Left kidney (tissue), 2 donors: ENCODE results near the gene CEMIP2. TPM values are rescaled to one million over a fixed set of nuclear protein-coding genes. Genes with fewer than 3 reads are reported as not detected.

Experiments
- DNase-seq: peaks from one replicate; pipeline ENCODE4 v3.0.0-alpha.2; 2013
- polyA plus RNA-seq: library from polyadenylated mRNA; unstranded; fragments of 120-200 nt; gene quantifications from one replicate; pipeline ENCODE4 v1.2.1, GENCODE V29; 2013; ENCODE audit not compliant: insufficient read length

Gene CEMIP2
- polyA plus RNA-seq, 1 donor: 34.3 TPM

- no peak for DNase-seq
These were observed 20.0 kb downstream of the CEMIP2 start for GRCh38 chr9:71748280-71748743.

DNA sequence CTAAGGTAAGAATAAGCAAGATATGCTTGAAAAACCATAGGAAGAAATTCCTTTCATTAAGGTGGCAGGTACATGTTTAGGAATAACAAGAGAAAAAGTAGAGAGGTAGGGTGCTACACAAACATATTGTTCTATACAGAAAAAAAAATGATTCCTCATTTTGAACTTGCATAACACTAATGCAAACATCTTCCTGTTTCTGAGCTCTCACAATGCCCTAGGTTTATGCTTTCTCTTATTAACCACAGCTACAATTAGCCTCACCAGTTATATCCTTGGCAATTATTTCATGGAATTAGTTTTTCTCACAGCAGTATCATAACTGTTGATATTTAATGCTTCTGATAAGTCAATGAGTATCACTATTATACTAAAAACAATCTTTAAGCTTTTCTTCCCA is 20.7 kb downstream of the CEMIP2 start:
- DNase-seq: no peak

GRCh38 chr9:71746758-71747125 is 21.6 kb downstream of the CEMIP2 start:
- no peak for DNase-seq

DNA sequence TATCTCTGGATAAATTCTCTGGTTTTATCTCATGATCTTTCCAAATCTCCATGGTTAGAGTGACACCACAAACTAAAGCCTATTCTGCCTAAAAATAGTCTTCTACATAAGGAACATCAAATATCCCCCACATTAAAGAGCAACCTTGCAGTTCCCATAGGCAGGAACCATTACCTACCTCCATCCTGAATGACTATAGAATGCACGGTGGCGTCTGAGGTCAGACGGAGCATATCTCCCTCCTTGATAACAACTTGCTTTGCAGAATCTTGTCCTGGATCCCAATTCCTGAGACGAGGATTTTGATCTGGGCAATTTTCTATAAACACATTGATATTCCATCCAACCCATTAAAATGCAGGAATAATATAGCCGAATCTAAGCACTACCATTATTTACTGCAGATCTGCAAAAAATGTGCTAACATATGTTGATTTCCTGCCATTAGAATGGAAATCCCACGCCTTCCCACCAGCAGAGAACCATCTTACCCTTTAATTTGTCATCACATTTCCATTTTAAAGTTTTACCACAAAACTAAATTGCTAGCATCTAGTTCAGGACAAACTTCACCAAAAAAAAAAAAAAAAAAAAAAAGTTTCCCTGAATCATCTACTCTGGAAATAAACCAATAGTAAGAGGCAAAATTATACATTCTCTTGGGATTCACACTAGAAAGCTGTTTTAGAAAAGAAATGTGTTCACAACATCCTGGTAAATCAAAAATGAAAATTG is 22.1 kb downstream of the CEMIP2 start:
- DNase-seq: no peak

- DNase-seq: no peak
These were observed 23.4 kb downstream of the CEMIP2 start for GRCh38 chr9:71744754-71745521.

GRCh38 chr9:71743882-71744281 is 24.4 kb downstream of the CEMIP2 start:
- DNase-seq: no peak

GRCh38 chr9:71743217-71743705 is 25.1 kb downstream of the CEMIP2 start:
- no peak for DNase-seq

GRCh38 chr9:71742703-71743102 is 25.6 kb downstream of the CEMIP2 start:
- no peak for DNase-seq

GRCh38 chr9:71741926-71742648 is 26.2 kb downstream of the CEMIP2 start:
- DNase-seq: no peak

GRCh38 chr9:71740199-71740598 is 28.1 kb downstream of the CEMIP2 start:
- DNase-seq: no peak

DNA sequence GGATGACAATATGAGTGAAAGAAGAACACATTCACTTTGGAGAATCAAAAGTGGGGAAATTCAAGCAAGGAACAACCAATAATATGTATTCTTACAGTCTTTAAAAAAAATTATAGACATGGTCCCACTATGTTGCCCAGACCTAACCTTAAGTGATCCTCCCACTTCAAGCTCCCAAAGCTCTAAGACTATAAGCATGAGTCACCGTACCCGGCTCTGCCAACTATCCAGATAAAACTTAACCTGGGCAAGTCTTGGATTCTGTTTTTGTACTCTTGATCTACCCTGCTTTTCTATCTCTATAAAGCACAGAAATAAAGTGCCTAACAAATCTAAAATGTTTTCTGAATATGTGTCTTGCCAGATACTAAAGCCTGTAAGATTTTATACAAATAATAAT is 30.9 kb downstream of the CEMIP2 start:
- DNase-seq: no peak

DNA sequence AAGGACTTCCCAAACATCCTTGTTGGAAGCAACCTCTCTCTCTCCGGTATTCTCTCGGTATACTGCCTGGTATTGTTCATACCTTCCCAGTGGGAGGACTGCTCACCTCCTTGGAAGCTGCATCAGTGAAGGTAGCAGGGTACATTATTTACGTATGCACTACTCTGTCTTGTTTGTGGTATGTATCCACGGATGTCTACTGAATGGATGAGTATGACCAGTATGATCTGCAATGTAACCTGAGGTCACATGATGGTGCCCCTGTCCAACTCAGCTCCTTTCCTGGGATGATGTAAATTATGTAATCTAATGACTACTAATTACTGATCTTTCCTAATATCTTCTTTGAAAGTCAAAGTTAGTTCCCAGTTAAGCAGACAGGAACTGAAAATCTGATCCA is 32.1 kb downstream of the CEMIP2 start:
- no peak for DNase-seq

GRCh38 chr9:71734950-71735349 is 33.4 kb downstream of the CEMIP2 start:
- no peak for DNase-seq

GRCh38 chr9:71733176-71733575 is 35.1 kb downstream of the CEMIP2 start:
- DNase-seq: no peak

- DNase-seq: no peak
These were observed 38.3 kb downstream of the CEMIP2 start for GRCh38 chr9:71729816-71730526.

- no peak for DNase-seq
These were observed 41.6 kb downstream of the CEMIP2 start for GRCh38 chr9:71726723-71727122.

DNA sequence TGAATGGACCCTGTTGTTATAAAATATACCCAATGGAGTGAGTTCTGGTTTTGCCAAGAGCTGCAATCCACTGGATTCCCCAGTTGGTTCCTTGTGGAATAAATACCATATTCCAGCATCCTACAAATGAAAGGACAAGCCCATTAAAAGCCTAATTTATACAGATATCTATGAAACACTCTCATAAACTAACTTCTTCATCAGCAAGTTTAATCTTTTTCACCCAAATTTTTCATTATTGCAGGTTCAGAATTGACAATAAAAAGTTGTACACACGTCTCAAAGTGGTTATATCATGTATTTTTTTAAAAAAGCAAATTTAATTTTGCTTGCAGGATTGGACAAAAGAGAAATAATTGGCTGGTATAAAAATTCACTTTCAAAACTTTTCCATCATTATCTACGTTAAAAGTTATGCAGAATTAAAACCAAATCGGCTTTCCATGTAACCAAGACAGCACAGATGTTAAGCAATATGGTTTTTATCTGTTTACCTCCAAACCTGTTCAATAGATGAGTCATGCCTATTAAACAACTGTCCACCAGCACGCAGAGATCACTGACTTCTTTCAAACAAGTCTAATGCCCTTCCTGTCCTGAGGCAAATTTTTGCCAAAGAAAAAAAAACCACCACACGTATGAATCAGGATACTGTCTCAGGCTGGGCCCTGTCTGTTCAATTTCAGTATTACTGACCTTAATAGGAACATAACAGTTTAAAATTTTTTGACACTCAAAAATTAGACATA is 42.5 kb downstream of the CEMIP2 start:
- DNase-seq: no peak

GRCh38 chr9:71721855-71722254 is 46.5 kb downstream of the CEMIP2 start:
- no peak for DNase-seq

DNA sequence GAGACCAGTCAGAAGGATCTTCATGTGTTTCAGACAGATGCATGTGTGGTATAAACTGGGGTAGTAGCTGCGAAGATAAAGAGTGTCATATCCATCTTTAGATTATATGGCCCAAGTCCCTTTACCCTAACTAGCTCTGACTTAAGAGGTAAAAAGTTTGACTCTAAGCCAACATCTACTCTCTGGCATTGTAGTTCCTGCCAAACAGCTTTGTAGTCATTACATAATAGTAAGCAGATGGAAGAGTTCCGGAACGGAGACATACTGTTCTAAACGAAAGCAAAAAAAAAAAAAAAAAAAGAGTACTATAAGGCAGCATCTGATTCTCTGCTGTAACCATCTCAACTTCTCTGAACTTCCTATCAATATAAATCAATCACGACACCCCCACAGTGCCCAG is 48.8 kb downstream of the CEMIP2 start:
- no peak for DNase-seq

- DNase-seq: no peak
These were observed 49.2 kb downstream of the CEMIP2 start for GRCh38 chr9:71719088-71719487.

GRCh38 chr9:71716138-71716909 is 52.0 kb downstream of the CEMIP2 start:
- no peak for DNase-seq
